ENCODE results near the gene LRTM2.
A peak's percentile ranks its signal among the peaks of the same experiment; 100 is the strongest.

The LRTM2 gene

GRCh38 chr12:1797011-1797901 is 23.1 kb upstream of the LRTM2 start:
- DNase-seq: peak in 3 of 56 donors; percentile 25 to 50 (median 26)

GRCh38 chr12:1797991-1798640 is 22.2 kb upstream of the LRTM2 start:
- DNase-seq: no peak

DNA sequence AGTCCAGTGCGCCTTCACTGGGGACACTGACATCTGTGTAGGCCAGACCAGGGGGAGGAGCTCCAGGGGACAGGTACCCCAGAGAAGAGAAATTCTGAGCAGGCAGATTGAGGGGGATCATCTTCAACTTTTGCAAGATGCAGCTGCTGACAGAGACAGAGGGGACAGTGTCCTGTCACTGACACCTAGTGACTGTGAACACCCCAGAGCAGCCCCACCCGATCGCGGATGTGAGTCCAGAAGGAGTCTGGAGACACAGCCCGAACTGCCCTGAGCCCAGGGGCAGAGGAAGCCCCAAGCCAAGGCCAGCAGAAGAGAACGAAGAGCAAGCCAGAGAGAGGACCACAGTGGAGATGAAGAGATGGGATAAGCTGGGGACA is 21.7 kb upstream of the LRTM2 start:
- DNase-seq: no peak

- DNase-seq: no peak
Measured at GRCh38 chr12:1799051-1799881, 21.1 kb upstream of the LRTM2 start.

GRCh38 chr12:1799882-1800400 is 20.4 kb upstream of the LRTM2 start:
- DNase-seq: no peak

- DNase-seq: peak in 8 of 56 donors; percentile 12 to 57 (median 44)
Measured at GRCh38 chr12:1800401-1801302, 19.7 kb upstream of the LRTM2 start.

- no peak for DNase-seq
Measured at GRCh38 chr12:1801303-1801975, 18.9 kb upstream of the LRTM2 start.

DNA sequence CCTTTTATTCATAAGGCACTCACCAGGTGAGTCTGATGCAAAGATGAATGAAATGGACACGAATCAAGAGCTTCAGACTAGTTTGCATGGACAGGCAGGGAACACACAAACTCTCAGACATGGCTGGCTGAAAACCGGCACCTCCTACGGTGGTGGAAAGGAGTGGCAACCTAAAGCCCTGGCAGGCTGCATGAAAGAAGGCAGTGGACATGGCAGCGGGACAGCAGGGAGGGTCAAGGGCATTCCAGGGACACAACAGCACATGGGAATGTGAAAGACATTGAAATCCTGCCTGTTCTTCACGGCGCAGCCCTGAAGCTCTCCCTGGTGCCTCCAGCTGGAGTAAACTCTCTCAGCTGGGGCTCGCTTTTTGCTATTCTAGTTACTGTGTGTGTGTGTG is 16.6 kb upstream of the LRTM2 start:
- no peak for DNase-seq

DNA sequence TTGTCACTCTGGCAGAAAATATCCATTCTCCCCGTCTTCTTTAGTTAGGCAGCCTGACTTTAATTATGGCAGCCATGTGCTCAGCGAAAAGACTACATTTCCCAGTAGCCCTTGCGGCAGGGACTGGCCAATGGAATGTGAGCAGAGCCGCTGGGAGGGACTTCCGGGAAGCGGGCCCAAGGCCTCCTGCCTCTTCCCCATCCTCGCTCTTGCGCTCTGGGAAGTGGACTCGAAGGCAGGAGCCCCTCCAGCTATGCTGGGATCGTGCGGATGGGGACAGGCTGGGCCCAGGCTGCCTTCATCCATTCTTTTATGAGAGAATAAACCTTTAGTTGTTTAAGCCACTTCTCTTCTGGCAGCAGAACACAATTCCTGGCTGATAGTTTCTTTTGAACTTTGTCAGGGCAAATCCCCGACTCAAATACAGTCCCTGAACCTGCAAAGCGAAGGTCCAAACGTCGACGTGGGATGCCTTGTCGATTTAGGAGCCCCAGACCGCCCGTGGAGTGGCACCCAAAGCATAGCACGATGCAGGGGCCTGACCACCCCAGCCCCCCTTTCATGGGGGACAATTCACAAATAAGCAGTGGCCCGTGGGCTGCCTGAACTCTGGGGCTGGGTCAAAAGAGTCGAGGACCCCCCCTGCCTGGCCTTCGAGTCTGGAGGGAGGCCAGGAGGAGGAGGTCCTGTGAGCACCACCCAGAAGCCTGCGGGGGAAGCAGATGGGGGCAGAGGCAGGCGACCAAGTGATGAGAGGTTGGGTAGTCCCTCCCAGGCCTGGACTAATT is 15.6 kb upstream of the LRTM2 start:
- peak in 55 of 56 donors; percentile 32 to 92 (median 78) for DNase-seq

DNA sequence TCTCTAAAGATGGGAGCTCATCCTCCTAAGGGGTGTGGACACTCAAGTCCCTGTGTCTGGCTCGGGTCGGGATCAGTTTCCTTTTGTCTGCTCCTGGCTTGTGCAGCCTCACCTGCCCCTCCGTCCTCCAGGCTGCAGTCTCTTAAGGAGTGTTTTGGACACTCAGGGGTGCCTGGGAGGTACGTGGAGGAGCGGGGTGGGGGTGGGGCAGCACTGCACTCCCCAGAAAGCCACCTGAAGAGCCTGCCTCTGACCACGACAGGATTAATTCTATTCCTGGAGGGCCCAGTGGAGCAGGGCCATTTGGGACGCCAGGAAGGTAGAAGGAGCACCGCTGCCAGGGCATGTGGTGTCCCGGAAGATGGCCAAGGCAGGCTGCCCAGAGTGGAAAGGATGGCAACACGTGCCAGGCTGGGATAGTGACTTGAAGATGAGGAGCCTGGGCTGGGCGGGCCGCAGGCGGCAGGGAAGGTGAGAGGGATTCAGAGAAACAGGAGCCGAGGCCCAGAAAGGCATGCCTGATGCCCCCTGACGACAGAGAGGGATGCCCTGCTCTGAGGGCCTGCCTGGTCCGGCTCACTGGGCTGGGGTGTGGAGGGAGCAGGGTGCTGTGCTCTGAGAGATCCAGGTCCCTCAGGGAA is 14.8 kb upstream of the LRTM2 start:
- DNase-seq: no peak

- DNase-seq: no peak
Measured at GRCh38 chr12:1806301-1807086, 13.9 kb upstream of the LRTM2 start.

- DNase-seq: peak in 1 of 56 donors; percentile 12
Measured at GRCh38 chr12:1807087-1807860, 13.1 kb upstream of the LRTM2 start.

DNA sequence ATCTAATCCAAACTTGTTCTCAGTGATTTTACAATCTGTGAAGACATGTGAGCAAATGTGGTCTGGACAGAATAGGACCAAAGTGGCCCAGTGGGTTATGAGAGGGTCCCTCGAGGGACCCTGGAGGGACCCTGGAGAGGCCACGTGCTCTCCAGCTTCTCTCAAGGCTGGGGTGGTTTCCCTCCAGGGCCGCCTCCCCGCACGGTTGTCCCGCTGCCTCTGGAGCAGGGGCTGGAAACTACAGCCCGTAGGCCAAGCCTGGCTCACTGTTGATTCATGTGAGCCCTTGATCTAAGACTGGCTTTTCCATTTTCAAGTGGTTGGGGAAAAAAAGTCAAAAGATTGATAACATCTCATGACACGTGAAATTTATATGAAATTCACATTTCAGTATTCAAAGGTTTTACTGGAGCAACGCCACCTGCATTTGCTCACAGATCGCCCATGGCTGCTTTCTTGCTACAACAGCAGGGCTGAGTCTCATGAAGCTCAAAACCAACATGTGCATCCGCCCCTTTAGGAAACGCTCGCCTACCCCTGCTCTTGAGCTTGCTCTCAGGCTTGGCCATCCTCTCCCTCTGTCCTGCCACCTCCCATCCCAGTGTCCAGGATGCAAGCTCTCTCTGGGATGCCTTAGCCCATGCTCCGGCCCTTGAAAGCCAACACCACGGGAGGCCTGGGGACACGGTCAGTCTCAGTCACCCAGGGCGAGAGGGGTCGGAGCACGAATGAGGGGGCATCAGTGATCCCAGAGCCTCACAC is 12.1 kb upstream of the LRTM2 start:
- DNase-seq: no peak

DNA sequence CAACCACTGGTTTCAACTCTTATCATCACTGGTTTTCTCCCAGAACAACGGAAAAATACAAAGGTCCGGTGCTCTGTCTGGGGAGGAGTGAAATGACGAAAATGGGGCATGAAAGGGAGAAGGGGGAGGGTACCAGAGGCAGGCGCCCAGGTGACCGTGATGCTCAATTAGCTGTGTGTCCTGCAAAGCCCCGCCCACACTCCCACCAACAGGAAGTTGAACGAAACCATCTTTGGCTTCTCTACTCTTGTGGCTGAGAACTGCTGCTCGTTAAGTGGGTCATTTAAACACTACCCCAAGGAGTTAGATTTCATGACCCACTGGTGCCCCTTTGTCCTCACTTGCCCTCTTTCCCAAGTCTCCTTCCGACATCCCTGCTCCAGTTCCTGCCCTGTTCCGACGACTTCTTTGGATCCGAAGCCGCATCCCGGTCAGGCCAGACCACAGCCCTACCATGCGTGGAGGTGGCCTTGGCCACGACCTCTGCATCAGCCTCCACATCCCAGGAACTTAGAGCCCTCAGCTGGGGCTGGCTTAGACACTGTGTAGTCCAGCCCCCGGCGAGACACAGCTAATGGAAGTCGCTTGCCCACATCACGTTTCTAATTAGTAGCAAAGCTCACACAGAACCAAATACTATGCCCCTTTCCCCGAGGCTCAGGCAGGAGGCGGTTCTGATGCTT is 11.4 kb upstream of the LRTM2 start:
- DNase-seq: no peak

GRCh38 chr12:1809591-1810190 is 10.7 kb upstream of the LRTM2 start:
- DNase-seq: no peak
